Right renal pelvis (tissue), 4 donors: ENCODE data around the gene AGBL4. TPM values are rescaled to one million over a fixed set of nuclear protein-coding genes. Genes with fewer than 3 reads are reported as not detected.
"Not testable (repeated sequence)": the region's sequence is repeated elsewhere in the genome, so short reads cannot be mapped to it uniquely, and the experiment has no call there.

ENCODE experiments used
- DNase-seq, 4 donors: peaks; one replicate each; pipeline ENCODE4 v3.0.0-alpha.2; 2013; ENCODE audit warnings: low read depth in 4 of 4, low spot score in 3 of 4, missing footprints in 1 of 4
- polyA plus RNA-seq, 4 donors: library from polyadenylated mRNA; unstranded; fragments of 120-200 nt; gene quantifications; one replicate each; pipeline ENCODE4 v1.2.1, GENCODE V29; 2013; ENCODE audit not compliant: insufficient read length in 4 of 4

AGBL4 gene
- polyA plus RNA-seq, 4 donors = 0.87 to 1.5 (median 1.2) TPM

GRCh38 chr1:48526008-48526710, 1497.6 kb downstream of the AGBL4 start:
- DNase-seq = no peak

GRCh38 chr1:48524892-48525467, 1498.8 kb downstream of the AGBL4 start:
- no peak for DNase-seq

- DNase-seq = no peak
Observed at GRCh38 chr1:48523558-48523957, 1500.2 kb downstream of the AGBL4 start.

- DNase-seq = not testable (repeated sequence)
Observed at GRCh38 chr1:48519896-48520295, 1503.9 kb downstream of the AGBL4 start.

- DNase-seq = no peak
Observed at GRCh38 chr1:48506870-48507269, 1516.9 kb downstream of the AGBL4 start.

GRCh38 chr1:48500541-48501450, 1523.0 kb downstream of the AGBL4 start:
- DNase-seq = no peak

GRCh38 chr1:48499211-48499735, 1524.5 kb downstream of the AGBL4 start:
- DNase-seq = no peak

GRCh38 chr1:48498096-48498791, 1525.5 kb downstream of the AGBL4 start:
- DNase-seq = peak; percentile 52 to 57 (median 54)

GRCh38 chr1:48495911-48496310, 1527.8 kb downstream of the AGBL4 start:
- no peak for DNase-seq

GRCh38 chr1:48495166-48495565, 1528.6 kb downstream of the AGBL4 start:
- DNase-seq = no peak

GRCh38 chr1:48493970-48494769, 1529.6 kb downstream of the AGBL4 start:
- DNase-seq = no peak

- no peak for DNase-seq
Observed at GRCh38 chr1:48493041-48493440, 1530.7 kb downstream of the AGBL4 start.

GRCh38 chr1:48492392-48492791, 1531.4 kb downstream of the AGBL4 start:
- DNase-seq = no peak

GRCh38 chr1:48488721-48489120, 1535.0 kb downstream of the AGBL4 start:
- no peak for DNase-seq

Other genes starting within 250 kb of the AGBL4 start
- 1 to 10 TPM; 2.5 to 4.1 (median 3.9) TPM for gene ELAVL4, start 85.0 kb upstream of the AGBL4 start, polyA plus RNA-seq